ENCODE results near the gene AGAP1.

AGAP1 gene

GRCh38 chr2:235569837-235570236 is 76.0 kb downstream of the AGAP1 start:
- DNase-seq: no peak

- DNase-seq: no peak
Measured at GRCh38 chr2:235570256-235570655, 76.4 kb downstream of the AGAP1 start.

DNA sequence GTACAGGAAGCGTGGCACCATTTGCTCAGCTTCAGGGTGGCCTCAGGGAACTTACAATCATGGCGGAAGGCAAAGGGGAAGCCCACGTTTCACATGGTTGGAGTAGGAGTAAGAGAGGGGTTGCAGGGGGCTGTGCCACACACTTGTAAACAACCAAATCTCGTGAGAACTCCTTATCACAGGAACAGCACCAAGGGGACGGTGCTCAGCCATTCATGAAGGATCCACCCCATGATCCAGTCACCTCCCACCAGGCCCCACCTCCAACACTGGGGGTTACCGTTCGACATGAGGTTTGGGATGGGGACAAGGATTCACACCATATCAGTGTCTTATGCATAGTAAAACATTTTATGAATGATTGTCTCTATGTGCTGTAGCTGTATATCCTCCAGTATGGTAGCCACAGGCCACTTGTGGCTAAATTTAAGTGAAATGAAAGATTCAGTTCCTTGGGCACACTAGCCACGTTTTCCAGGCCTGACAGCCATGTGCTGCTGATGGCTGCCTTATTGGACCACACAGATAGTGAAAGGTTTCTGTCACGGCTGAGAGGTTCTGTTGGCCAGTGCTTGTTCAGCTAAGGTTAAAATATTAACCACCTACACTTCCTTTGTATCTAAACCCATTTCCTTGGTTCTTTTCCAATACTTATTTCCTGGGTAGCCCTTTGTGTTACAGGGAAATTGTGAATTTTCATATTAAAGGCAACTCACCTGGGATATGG is 77.3 kb downstream of the AGAP1 start:
- no peak for DNase-seq

DNA sequence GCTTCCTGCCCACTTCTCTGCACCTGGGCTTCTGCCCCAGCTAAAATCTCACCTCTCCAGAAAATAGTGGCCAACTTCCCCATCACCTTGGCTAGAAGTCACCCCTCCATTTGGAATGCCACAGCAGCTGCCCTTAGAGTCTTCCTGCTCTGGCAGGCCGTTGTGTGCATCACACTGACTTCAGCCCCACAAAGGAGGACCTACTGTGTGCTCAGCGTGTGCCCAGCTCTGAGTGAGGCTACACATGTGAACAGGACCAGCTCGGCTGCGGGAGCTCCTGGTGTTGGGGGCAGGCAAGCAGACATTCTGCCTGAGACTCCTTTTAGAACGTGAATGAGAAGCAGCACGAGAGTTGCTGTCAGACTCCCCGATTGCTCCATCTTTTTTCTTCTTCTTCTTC is 78.7 kb downstream of the AGAP1 start:
- no peak for DNase-seq

GRCh38 chr2:235573331-235574221 is 79.7 kb downstream of the AGAP1 start:
- no peak for DNase-seq

DNA sequence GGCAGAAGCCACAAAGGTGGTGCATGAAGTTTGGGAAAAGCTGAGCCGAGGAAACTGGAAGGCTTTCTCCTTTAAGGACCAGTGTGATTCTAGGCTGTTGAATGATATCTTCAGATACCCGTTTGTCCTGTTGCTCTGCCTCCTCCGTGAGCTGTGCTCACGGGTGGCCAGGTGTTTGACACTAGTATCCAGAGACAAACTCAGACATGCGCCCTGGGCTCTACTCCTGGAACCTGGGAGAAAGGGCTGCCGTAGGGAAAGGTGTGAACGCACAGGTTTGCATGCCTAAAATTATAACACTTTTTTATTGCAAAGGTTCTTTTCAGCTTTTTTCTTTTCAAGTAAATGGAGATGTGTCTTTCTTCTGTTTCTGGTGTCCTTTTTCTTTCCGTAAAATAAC is 81.6 kb downstream of the AGAP1 start:
- no peak for DNase-seq

DNA sequence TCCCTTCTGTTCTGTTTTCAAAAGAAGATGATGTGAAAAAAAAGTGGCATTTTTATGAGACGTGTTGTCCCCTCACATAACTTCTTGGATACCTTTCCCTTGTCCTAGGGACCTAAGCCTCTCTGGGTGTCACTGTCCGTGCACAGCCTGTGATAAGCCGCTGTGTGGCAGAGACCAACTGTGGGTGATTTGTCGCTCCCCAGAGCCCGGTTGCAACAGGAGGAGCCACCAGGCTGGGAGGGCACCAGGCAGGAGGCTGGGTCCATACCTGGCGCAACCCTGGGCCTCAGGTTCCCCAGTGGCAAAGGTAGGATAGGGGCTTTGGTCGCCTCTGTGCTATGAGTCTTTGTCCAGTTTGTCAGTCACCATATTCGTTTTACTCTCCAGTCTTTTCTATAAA is 82.1 kb downstream of the AGAP1 start:
- no peak for DNase-seq

DNA sequence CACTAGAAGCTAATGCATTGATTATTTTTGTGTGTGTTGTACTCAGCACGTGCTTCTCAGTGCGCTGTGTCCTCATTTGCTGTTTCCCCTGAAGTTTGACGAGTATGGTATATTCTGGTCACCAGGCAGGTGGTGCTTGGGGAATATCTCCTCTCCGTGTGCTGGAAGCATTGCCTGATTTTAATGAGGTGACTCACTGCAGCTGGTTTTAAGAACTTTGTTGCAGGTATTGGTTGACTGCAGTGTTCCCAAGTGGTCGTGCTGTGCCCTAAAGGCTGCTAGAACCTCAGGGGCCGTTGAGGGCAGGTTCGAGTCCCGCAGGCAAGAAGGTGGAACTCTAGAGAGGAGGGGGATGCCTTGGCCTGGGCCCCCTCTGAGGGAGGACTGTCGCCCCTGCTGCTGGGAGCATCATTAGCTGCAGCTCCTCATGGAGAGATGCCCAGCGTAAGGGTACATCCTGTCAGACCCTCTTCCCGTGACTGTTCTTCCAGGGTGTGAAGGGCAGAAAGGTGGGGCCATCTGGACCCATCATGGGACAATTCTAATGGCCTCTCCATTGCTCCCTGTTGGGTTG is 82.6 kb downstream of the AGAP1 start:
- no peak for DNase-seq

GRCh38 chr2:235577404-235578330 is 83.8 kb downstream of the AGAP1 start:
- DNase-seq: no peak

- DNase-seq: no peak
Measured at GRCh38 chr2:235579128-235579527, 85.3 kb downstream of the AGAP1 start.

- DNase-seq: no peak
Measured at GRCh38 chr2:235580426-235581157, 86.7 kb downstream of the AGAP1 start.

DNA sequence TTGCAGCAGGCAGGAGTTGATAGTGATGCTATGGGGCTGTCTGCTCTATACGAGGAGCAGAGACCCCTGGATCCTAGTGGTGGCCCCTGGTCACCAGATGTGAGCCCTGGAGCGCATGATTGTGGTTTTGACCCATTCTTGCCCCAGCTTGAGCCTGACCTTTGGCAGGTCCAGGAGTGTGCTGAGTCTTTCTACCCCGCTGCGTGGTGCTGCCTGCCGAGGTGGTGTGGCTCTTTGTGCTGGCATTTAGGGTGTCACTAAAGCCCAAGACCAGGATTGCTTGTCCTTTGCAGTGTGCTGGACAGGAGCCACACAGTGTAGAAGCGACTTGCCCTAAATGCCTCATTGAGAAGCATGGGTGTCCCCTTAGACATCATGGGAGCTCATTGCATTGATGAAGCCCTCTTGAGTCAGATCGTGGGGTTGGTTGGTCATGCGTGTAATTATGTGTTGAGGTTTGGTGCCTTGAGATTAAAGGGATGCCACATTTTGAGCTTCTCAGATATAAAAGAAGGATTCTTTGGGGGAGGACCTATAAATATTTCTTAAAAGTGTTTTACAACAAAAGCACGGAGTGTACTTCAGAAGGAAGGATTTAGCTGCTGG is 88.3 kb downstream of the AGAP1 start:
- no peak for DNase-seq

DNA sequence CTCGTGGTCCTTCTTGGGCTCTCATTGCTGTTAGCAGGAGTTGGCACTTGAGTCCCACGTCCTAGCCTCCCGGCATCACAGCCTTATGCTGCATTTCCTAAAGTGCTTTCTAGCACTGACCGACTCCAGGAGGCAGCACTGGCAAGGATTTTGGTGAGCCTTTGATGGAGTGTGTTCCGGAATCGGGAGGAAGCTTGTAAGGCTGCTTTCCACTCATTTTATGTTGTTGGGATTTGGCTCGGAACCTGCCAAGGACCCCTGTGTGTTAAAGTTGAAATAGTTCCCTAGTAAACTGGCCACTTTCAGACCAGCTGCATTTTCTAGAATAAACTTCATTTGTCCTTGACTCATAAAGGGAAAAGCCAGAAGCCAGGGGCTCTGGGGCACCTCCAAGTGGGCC is 88.9 kb downstream of the AGAP1 start:
- DNase-seq: no peak

- DNase-seq: no peak
Measured at GRCh38 chr2:235583144-235583543, 89.3 kb downstream of the AGAP1 start.

- DNase-seq: no peak
Measured at GRCh38 chr2:235583925-235584637, 90.2 kb downstream of the AGAP1 start.

GRCh38 chr2:235584638-235585007 is 90.8 kb downstream of the AGAP1 start:
- no peak for DNase-seq

- DNase-seq: no peak
Measured at GRCh38 chr2:235587202-235587601, 93.4 kb downstream of the AGAP1 start.

GRCh38 chr2:235588750-235589149 is 94.9 kb downstream of the AGAP1 start:
- no peak for DNase-seq

GRCh38 chr2:235591231-235591730 is 97.4 kb downstream of the AGAP1 start:
- DNase-seq: no peak

DNA sequence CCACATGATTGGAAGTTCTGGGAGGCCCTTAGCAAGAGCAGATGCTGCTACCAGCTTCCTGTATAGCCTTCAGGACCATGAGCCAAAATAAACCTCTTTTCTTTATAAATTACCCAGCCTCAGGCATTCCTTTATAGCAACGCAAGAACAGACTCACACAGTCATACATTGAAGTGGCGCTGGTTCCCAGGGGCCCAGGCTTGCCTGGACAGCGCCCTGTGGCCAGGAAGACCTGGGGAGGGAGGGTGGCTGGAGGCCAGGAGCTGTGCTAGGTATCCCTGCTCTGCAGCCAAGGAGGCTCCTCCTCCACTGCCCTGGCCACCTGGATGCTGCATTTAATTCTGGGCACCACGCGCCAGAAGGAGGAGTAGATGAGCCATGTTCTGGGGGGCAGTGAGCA is 98.1 kb downstream of the AGAP1 start:
- DNase-seq: no peak

DNA sequence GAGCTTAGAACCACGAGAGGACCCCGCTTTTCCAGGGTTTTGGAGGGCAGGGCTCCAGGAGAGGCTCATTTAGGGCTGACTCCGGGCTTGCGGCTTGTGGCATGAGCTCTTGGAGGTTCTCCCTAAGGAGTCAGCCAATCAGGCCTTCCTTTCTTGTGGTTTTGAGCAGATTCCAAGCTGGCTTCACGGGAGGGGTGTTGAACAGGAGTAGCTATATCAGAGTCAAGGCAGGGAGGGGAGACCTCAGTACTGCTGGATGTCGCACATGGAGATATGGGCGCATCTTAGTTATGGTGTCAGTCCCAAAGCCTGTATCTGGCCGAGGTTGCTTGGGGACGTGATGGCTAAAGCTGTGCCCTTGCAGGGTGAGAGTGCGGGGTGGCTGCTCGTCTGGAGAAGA is 98.6 kb downstream of the AGAP1 start:
- no peak for DNase-seq
